ENCODE results near the gene DEPDC5. TPM values are rescaled to one million over a fixed set of nuclear protein-coding genes. Genes with fewer than 3 reads are reported as not detected.

DEPDC5 gene
- total and polyA plus RNA-seq, 2 donors (not counting 1 experiment from before 2014, with no cell fraction given): 35.5 to 124 TPM

- H3K4me1 ChIP-seq (ENCODE audit: control insufficient read depth in 2 of 2, insufficient read depth in 2 of 2, low read length in 2 of 2): no peaks in the 10 kb centered on the region
- H3K9ac ChIP-seq (ENCODE audit: low read length): no peak overlapping the region
- H4K20me1 ChIP-seq (ENCODE audit: control insufficient read depth, insufficient read depth, low read length, poor library complexity, severe bottlenecking): no peaks in the 10 kb centered on the region
- Mint-ChIP-seq H3K9me3 (ENCODE audit: insufficient read depth) (no peaks in the 10 kb centered on the region), H3K4me1 (no peaks in the 10 kb centered on the region), H3K27me3 (no peaks in the 10 kb centered on the region), H3K4me3 (no peak overlapping the region), H3K27ac (no peak overlapping the region)
- H3K4me3 ChIP-seq (ENCODE audit: control extremely low read depth in 1 of 5, extremely low read depth in 1 of 5, insufficient read depth in 1 of 5, low read depth in 2 of 5, low read length in 4 of 5): no peak overlapping the region
- no peaks in the 10 kb centered on the region for H3K9me3 ChIP-seq (ENCODE audit: control extremely low read depth in 1 of 3, control insufficient read depth in 2 of 3, insufficient read depth in 1 of 3, low read length in 2 of 3)
- ChIA-PET POLR2A (no interaction called here), CTCF (no interaction called here)
- H3K27ac ChIP-seq (ENCODE audit: low read length in 2 of 2): no peak overlapping the region
- peaks cover 1 to 55% of the 10 kb centered on the region in 2 experiments for H3K36me3 ChIP-seq (replicated peaks in 1 of 2; ENCODE audit: control extremely low read depth in 1 of 2, control insufficient read depth in 1 of 2, extremely low read depth in 1 of 2, insufficient read depth in 2 of 2, low read length in 1 of 2)
- no peak for TF ChIP-seq EZH2 (IDR thresholded peaks at IDR 0.05; ENCODE audit: borderline replicate concordance, insufficient read depth, low read depth, low read length, poor library complexity, severe bottlenecking)
- TF ChIP-seq, protein P1, sequence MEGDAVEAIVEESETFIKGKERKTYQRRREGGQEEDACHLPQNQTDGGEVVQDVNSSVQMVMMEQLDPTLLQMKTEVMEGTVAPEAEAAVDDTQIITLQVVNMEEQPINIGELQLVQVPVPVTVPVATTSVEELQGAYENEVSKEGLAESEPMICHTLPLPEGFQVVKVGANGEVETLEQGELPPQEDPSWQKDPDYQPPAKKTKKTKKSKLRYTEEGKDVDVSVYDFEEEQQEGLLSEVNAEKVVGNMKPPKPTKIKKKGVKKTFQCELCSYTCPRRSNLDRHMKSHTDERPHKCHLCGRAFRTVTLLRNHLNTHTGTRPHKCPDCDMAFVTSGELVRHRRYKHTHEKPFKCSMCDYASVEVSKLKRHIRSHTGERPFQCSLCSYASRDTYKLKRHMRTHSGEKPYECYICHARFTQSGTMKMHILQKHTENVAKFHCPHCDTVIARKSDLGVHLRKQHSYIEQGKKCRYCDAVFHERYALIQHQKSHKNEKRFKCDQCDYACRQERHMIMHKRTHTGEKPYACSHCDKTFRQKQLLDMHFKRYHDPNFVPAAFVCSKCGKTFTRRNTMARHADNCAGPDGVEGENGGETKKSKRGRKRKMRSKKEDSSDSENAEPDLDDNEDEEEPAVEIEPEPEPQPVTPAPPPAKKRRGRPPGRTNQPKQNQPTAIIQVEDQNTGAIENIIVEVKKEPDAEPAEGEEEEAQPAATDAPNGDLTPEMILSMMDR (IDR thresholded peaks at IDR 0.05): no peak
- over 99% methylated on average over 8 of the region's 10 CpGs for WGBS (ENCODE audit: insufficient coverage)
- H2AFZ ChIP-seq (ENCODE audit: insufficient read depth, low read depth, low read length, poor library complexity, severe bottlenecking): no peak overlapping the region
- intact Hi-C loops (cut with micrococcal nuclease): no loop called here
- no peak for ATAC-seq (ENCODE audit: low read depth)
- DNase-seq: no peak
- no peaks in the 10 kb centered on the region for H3K79me2 ChIP-seq (ENCODE audit: control insufficient read depth, insufficient read depth, low read length)
- no peak overlapping the region for H3K4me2 ChIP-seq (replicated peaks; ENCODE audit: low read depth, low read length, poor library complexity, severe bottlenecking)
- no peaks in the 10 kb centered on the region for H3K27me3 ChIP-seq (replicated peaks in 1 of 4; ENCODE audit: control extremely low read depth in 1 of 4, control insufficient read depth in 3 of 4, insufficient read depth in 4 of 4, low read length in 3 of 4)
Observed at GRCh38 chr22:31905356-31905755, 151.5 kb downstream of the DEPDC5 start.

DNA sequence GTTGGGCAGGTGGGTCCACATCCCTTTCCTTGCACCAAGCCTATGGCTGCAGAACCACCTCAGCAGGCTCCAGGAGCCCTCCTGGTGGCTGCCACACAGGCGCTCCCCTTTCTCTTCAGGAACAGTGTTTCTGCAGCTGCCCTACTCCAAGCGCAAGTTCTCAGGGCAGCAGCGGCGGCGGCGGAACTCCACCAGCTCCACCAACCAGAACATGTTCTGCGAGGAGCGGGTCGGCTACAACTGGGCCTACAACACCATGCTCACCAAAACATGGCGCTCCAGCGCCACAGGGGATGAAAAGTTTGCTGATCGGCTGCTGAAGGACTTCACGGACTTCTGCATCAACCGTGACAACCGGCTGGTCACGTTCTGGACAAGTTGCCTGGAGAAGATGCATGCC lies 152.3 kb downstream of the DEPDC5 start:
- H3K4me3 ChIP-seq (ENCODE audit: control extremely low read depth in 1 of 5, extremely low read depth in 1 of 5, insufficient read depth in 1 of 5, low read depth in 2 of 5, low read length in 4 of 5): no peak overlapping the region
- CTCF ChIA-PET: interaction anchor here (1.3 kb wide), 1 partner anchor 42 kb away, joined by 3 read pairs; no protein-coding TSS in a partner anchor
- H3K79me2 ChIP-seq (ENCODE audit: control insufficient read depth, insufficient read depth, low read length): no peaks in the 10 kb centered on the region
- no peak overlapping the region for H3K27ac ChIP-seq (ENCODE audit: low read length in 2 of 2)
- POLR2A ChIA-PET: no interaction called here
- no peak for TF ChIP-seq EZH2 (IDR thresholded peaks at IDR 0.05; ENCODE audit: borderline replicate concordance, insufficient read depth, low read depth, low read length, poor library complexity, severe bottlenecking)
- TF ChIP-seq, protein P1 (IDR thresholded peaks at IDR 0.05): no peak
- Mint-ChIP-seq H3K27me3 (no peaks in the 10 kb centered on the region), H3K4me1 (no peaks in the 10 kb centered on the region), H3K4me3 (no peak overlapping the region), H3K27ac (no peak overlapping the region), H3K9me3 (ENCODE audit: insufficient read depth) (no peaks in the 10 kb centered on the region)
- ATAC-seq (ENCODE audit: low read depth) (no peak), DNase-seq (no peak)
- H3K9ac ChIP-seq (ENCODE audit: low read length): no peak overlapping the region
- intact Hi-C loops (cut with micrococcal nuclease): no loop called here
- H2AFZ ChIP-seq (ENCODE audit: insufficient read depth, low read depth, low read length, poor library complexity, severe bottlenecking): no peak overlapping the region
- no peaks in the 10 kb centered on the region for H3K4me1 ChIP-seq (ENCODE audit: control insufficient read depth in 2 of 2, insufficient read depth in 2 of 2, low read length in 2 of 2)
- H3K4me2 ChIP-seq (replicated peaks; ENCODE audit: low read depth, low read length, poor library complexity, severe bottlenecking): no peak overlapping the region
- H3K9me3 ChIP-seq (ENCODE audit: control extremely low read depth in 1 of 3, control insufficient read depth in 2 of 3, insufficient read depth in 1 of 3, low read length in 2 of 3): no peaks in the 10 kb centered on the region
- over 99% methylated on average over 16 of the region's 16 CpGs for WGBS (ENCODE audit: insufficient coverage)
- H3K27me3 ChIP-seq (replicated peaks in 1 of 4; ENCODE audit: control extremely low read depth in 1 of 4, control insufficient read depth in 3 of 4, insufficient read depth in 4 of 4, low read length in 3 of 4): no peaks in the 10 kb centered on the region
- peaks cover 1 to 54% of the 10 kb centered on the region in 2 experiments for H3K36me3 ChIP-seq (replicated peaks in 1 of 2; ENCODE audit: control extremely low read depth in 1 of 2, control insufficient read depth in 1 of 2, extremely low read depth in 1 of 2, insufficient read depth in 2 of 2, low read length in 1 of 2)
- H4K20me1 ChIP-seq (ENCODE audit: control insufficient read depth, insufficient read depth, low read length, poor library complexity, severe bottlenecking): no peaks in the 10 kb centered on the region

All from B cell (primary cell).